Cerebellar nuclear complex (tissue), 1 donor: ENCODE measurements around the gene FTSJ1.
"Not testable (repeated sequence)": the region's sequence is repeated elsewhere in the genome, so short reads cannot be mapped to it uniquely, and the experiment has no call there.

ENCODE experiments used
- DNase-seq, 2 experiments: peaks; one replicate each; lab custom pipeline; 2025; lab: John Stamatoyannopoulos, UW

Gene FTSJ1

GRCh38 chrX:48523682-48524081 is 47.7 kb downstream of the FTSJ1 start:
- DNase-seq, result no peak

DNA sequence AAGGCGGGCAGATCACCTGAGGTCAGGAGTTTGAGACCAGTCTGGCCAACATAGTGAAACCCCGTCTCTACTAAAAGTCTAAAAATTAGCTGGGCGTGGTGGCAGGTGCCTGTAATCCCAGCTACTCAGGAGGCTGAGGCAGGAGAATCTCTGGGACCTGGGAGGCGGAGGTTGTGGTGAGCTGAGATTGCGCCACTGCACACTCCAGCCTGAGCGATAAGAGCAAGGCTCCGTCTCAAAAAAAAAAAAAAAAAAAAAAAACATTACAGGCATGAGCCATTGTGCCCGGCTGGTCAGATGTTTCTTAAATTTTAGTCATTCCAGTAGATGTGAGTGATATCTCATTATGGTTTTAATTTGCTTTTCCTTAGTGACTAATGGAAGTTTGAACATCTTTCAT is 49.9 kb downstream of the FTSJ1 start:
- not testable (repeated sequence) for DNase-seq

GRCh38 chrX:48530736-48531135 is 54.7 kb downstream of the FTSJ1 start:
- DNase-seq, result no peak

DNA sequence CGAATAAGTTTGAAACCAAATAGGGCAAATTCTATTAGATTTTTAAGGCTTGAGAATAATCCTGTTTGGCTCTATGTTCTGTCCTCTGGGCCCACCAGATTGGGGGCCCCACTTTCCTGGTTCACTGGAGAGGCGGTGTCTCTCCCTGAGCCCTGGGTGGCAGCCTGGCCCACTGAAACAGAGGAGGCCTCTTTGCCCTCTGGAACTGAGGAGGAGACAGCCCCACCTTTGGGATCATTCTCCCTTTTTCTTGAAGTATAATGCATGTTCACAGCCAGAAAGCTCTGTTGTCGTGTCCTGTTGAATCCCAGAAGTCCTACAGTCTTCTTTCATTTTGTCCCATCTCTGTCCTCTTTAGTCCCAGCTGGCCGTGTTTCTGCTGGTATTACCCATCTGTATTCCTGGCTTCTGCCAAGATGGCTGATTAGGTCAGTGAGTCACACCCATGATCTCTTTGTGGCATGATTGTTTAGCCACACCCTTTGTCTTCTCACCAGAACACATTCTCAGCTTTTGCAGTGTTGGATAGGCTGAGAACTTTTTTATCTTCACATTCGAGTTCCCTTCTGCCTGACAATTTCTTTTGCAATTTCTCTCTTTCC is 55.5 kb downstream of the FTSJ1 start:
- DNase-seq, result no peak

GRCh38 chrX:48532161-48532560 is 56.2 kb downstream of the FTSJ1 start:
- no peak for DNase-seq

DNA sequence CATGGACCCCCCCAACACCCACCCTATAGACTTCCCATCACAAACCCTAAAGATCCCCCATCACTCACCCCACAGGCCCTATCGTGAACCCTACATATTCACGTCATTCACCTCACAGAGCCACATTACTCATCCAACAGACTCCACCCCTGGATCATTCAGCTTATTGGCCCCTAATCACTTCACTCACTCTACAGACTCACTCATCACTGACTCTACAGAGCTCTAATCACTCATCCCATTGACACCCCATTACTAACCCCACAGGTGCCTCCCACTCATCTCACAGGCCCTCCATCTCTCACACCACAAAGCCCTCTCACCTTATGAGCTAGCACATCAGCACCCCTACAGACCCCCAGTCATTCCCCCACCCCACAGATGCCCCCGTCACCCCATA is 57.2 kb downstream of the FTSJ1 start:
- DNase-seq, result no peak
